ENCODE results near the gene CACNA2D3. TPM values are rescaled to one million over a fixed set of nuclear protein-coding genes. Genes with fewer than 3 reads are reported as not detected.

CACNA2D3 gene
- polyA plus RNA-seq, 1 donor (not counting 4 experiments of a cell fraction or from before 2014, with no cell fraction given): 0.08 TPM

- H3K9me3 ChIP-seq (ENCODE audit: control insufficient read depth, low read depth, low read length): no peaks in the 10 kb centered on the region
- FAIRE-seq (no peak), DNase-seq (ENCODE audit: low read depth, low spot score) (no peak)
- no peaks in the 10 kb centered on the region for H3K79me2 ChIP-seq (ENCODE audit: control insufficient read depth, insufficient read depth, low read length)
- no peaks in the 10 kb centered on the region for H3K9me1 ChIP-seq (ENCODE audit: control insufficient read depth, extremely low read depth, insufficient read depth, low read length)
- no peak overlapping the region for H3K4me3 ChIP-seq (ENCODE audit: control insufficient read depth in 2 of 3, extremely low read depth in 1 of 3, insufficient read depth in 2 of 3, low read depth in 1 of 3, low read length in 3 of 3)
- H3K27me3 ChIP-seq (ENCODE audit: control insufficient read depth, extremely low read depth, insufficient read depth, low read length): no peaks in the 10 kb centered on the region
- no peak overlapping the region for H2AFZ ChIP-seq (ENCODE audit: control insufficient read depth, low read length)
- H3K36me3 ChIP-seq (ENCODE audit: control insufficient read depth in 2 of 2, extremely low read depth in 1 of 2, insufficient read depth in 2 of 2, low read length in 2 of 2): no peaks in the 10 kb centered on the region
- no peak for TF ChIP-seq CTCF (optimal IDR thresholded peaks at IDR 0.05 in 1 of 3, IDR thresholded peaks at IDR 0.05 in 1 of 3, conservative IDR thresholded peaks at IDR 0.05 in 1 of 3; ENCODE audit: extremely low read depth in 1 of 3, insufficient read depth in 2 of 3, low read length in 3 of 3)
- TF ChIP-seq EZH2 (IDR thresholded peaks at IDR 0.05; ENCODE audit: low read length): no peak
- no peak overlapping the region for H3K9ac ChIP-seq (ENCODE audit: control insufficient read depth, extremely low read depth, insufficient read depth, low read length)
- no peaks in the 10 kb centered on the region for H3K4me1 ChIP-seq (ENCODE audit: control insufficient read depth, extremely low read depth, insufficient read depth, low read length)
- no peak overlapping the region for H3K27ac ChIP-seq (ENCODE audit: control insufficient read depth, insufficient read depth, low read length)
- no peaks in the 10 kb centered on the region for H4K20me1 ChIP-seq (ENCODE audit: control insufficient read depth, extremely low read depth, insufficient read depth, low read length)
- no peak overlapping the region for H3K4me2 ChIP-seq (ENCODE audit: control insufficient read depth, extremely low read depth, insufficient read depth, low read depth, low read length)
- dilution Hi-C loops (cut with MboI; ENCODE audit: extremely low pct_ligation_motif_present, low sequenced_read_pairs): no loop called here
These were observed 88.7 kb downstream of the CACNA2D3 start for GRCh38 chr3:54211097-54211496.

- no peak for FAIRE-seq
- dilution Hi-C loops (cut with MboI; ENCODE audit: extremely low pct_ligation_motif_present, low sequenced_read_pairs): no loop called here
- no peak overlapping the region for H3K4me2 ChIP-seq (ENCODE audit: control insufficient read depth, extremely low read depth, insufficient read depth, low read depth, low read length)
These were observed 90.4 kb downstream of the CACNA2D3 start for GRCh38 chr3:54212723-54213122.

More at GRCh38 chr3:54212723-54213122, 90.4 kb downstream of the CACNA2D3 start:
- Histone ChIP-seq H3K9me3 (ENCODE audit: control insufficient read depth, low read depth, low read length) (no peaks in the 10 kb centered on the region), H3K4me1 (ENCODE audit: control insufficient read depth, extremely low read depth, insufficient read depth, low read length) (no peaks in the 10 kb centered on the region), H4K20me1 (ENCODE audit: control insufficient read depth, extremely low read depth, insufficient read depth, low read length) (no peaks in the 10 kb centered on the region), H3K9me1 (ENCODE audit: control insufficient read depth, extremely low read depth, insufficient read depth, low read length) (no peaks in the 10 kb centered on the region), H3K36me3 (ENCODE audit: control insufficient read depth in 2 of 2, extremely low read depth in 1 of 2, insufficient read depth in 2 of 2, low read length in 2 of 2) (no peaks in the 10 kb centered on the region), H3K79me2 (ENCODE audit: control insufficient read depth, insufficient read depth, low read length) (no peaks in the 10 kb centered on the region), H3K9ac (ENCODE audit: control insufficient read depth, extremely low read depth, insufficient read depth, low read length) (no peak overlapping the region), H3K4me3 (ENCODE audit: control insufficient read depth in 2 of 3, extremely low read depth in 1 of 3, insufficient read depth in 2 of 3, low read depth in 1 of 3, low read length in 3 of 3) (no peak overlapping the region), H3K27ac (ENCODE audit: control insufficient read depth, insufficient read depth, low read length) (no peak overlapping the region), H3K27me3 (ENCODE audit: control insufficient read depth, extremely low read depth, insufficient read depth, low read length) (no peaks in the 10 kb centered on the region), H2AFZ (ENCODE audit: control insufficient read depth, low read length) (no peak overlapping the region)
- TF ChIP-seq EZH2 (IDR thresholded peaks at IDR 0.05; ENCODE audit: low read length) (no peak), CTCF (optimal IDR thresholded peaks at IDR 0.05 in 1 of 3, IDR thresholded peaks at IDR 0.05 in 1 of 3, conservative IDR thresholded peaks at IDR 0.05 in 1 of 3; ENCODE audit: extremely low read depth in 1 of 3, insufficient read depth in 2 of 3, low read length in 3 of 3) (no peak)
- no peak for DNase-seq (ENCODE audit: low read depth, low spot score)
